Measurements from ENCODE around the gene HMGB1.

GRCh38 chr13:30510811-30511371 lies 45.2 kb upstream of the HMGB1 start:
- TF ChIP-seq CTCF (IDR thresholded peaks at IDR 0.05; ENCODE audit: low read depth, low read length) (no peak), POLR2A (IDR thresholded peaks at IDR 0.05; ENCODE audit: extremely low read depth, insufficient read length) (no peak)
